Liver (tissue), 9 donors: ENCODE measurements around the gene CD28. TPM values are rescaled to one million over a fixed set of nuclear protein-coding genes. Genes with fewer than 3 reads are reported as not detected.
A peak's percentile ranks its signal among the peaks of the same experiment; 100 is the strongest.

Experiments
- DNase-seq: peaks from one replicate; pipeline ENCODE4 v3.0.0-alpha.2; 2017; ENCODE audit warnings: low spot score
- H3K27ac ChIP-seq, 2 donors: one replicate each; pipeline ENCODE4 v1.7.0; 2013; ENCODE audit warnings: inconsistent platforms in 2 of 2, low read length in 2 of 2, control low read depth in 1 of 2, low read depth in 1 of 2, mild to moderate bottlenecking in 1 of 2
- H3K27me3 ChIP-seq, 4 donors: one replicate each; pipeline versions ENCODE4 v1.6.1 to v1.7.0; 2013; ENCODE audit warnings: low read length in 3 of 4, inconsistent platforms in 1 of 4, mild to moderate bottlenecking in 1 of 4, moderate library complexity in 1 of 4; ENCODE audit not compliant: control insufficient read depth in 4 of 4, insufficient read depth in 4 of 4
- H3K36me3 ChIP-seq, 4 donors: one replicate each; pipeline versions ENCODE4 v1.6.1 to v1.7.0; 2013; ENCODE audit warnings: low read length in 3 of 4, mild to moderate bottlenecking in 3 of 4, low read depth in 1 of 4, moderate library complexity in 1 of 4; ENCODE audit not compliant: control insufficient read depth in 4 of 4, insufficient read depth in 3 of 4
- H3K4me1 ChIP-seq, 4 donors: one replicate each; pipeline versions ENCODE4 v1.6.1 to v1.7.0; 2013; ENCODE audit warnings: low read length in 3 of 4, mild to moderate bottlenecking in 3 of 4, moderate library complexity in 1 of 4; ENCODE audit not compliant: control insufficient read depth in 4 of 4, insufficient read depth in 4 of 4
- H3K4me3 ChIP-seq, 3 donors: one replicate each; pipeline versions ENCODE4 v1.6.1 to v1.7.0; 2013; ENCODE audit warnings: low read length in 3 of 3, control low read depth in 1 of 3, low read depth in 1 of 3, mild to moderate bottlenecking in 1 of 3
- H3K9ac ChIP-seq, 2 donors: one replicate each; pipeline ENCODE4 v1.7.0; 2013; ENCODE audit warnings: low read length in 2 of 2, mild to moderate bottlenecking in 2 of 2, moderate library complexity in 2 of 2, control low read depth in 1 of 2, low read depth in 1 of 2
- H3K9me3 ChIP-seq, 4 donors: one replicate each; pipeline versions ENCODE4 v1.6.1 to v1.7.0; 2013; ENCODE audit warnings: low read length in 3 of 4; ENCODE audit not compliant: control insufficient read depth in 4 of 4
- EGR1 ChIP-seq, 2 donors: IDR thresholded peaks; 2 replicates each; pipeline ENCODE4 v1.6.1; 2016 to 2018; ENCODE audit warnings: antibody characterized with exemption in 2 of 2, low read depth in 2 of 2
- FOXA1 ChIP-seq: IDR thresholded peaks from 2 replicates; pipeline ENCODE4 v1.6.1; 2016; ENCODE audit warnings: antibody characterized with exemption
- FOXA2 ChIP-seq: IDR thresholded peaks from 2 replicates; pipeline ENCODE4 v1.6.1; 2016; ENCODE audit warnings: antibody characterized with exemption
- GABPA ChIP-seq, 2 donors: IDR thresholded peaks in 1 of 2; conservative IDR thresholded peaks in 1 of 2; 2 replicates each; pipeline ENCODE4 v1.6.1; 2016; ENCODE audit warnings: antibody characterized with exemption in 2 of 2, mild to moderate bottlenecking in 1 of 2, moderate library complexity in 1 of 2
- HNF4A ChIP-seq, 2 donors: conservative IDR thresholded peaks; 2 replicates each; pipeline ENCODE4 v1.6.1; 2016; ENCODE audit warnings: antibody characterized with exemption in 2 of 2, mild to moderate bottlenecking in 2 of 2
- HNF4G ChIP-seq: IDR thresholded peaks from 2 replicates; pipeline ENCODE4 v1.6.1; 2016; ENCODE audit warnings: antibody characterized with exemption
- JUND ChIP-seq, 2 donors: IDR thresholded peaks; 2 replicates each; pipeline ENCODE4 v1.6.1; 2016; ENCODE audit warnings: antibody characterized with exemption in 2 of 2
- MAX ChIP-seq: IDR thresholded peaks from 2 replicates; pipeline ENCODE4 v1.6.1; 2016; ENCODE audit warnings: antibody characterized with exemption
- NR2F2 ChIP-seq: IDR thresholded peaks from 2 replicates; pipeline ENCODE4 v1.6.1; 2016; ENCODE audit warnings: antibody characterized with exemption
- RAD21 ChIP-seq, 2 donors: IDR thresholded peaks; 2 replicates each; pipeline ENCODE4 v1.6.1; 2016; ENCODE audit warnings: antibody characterized with exemption in 2 of 2, mild to moderate bottlenecking in 2 of 2
- REST ChIP-seq: IDR thresholded peaks from 2 replicates; pipeline ENCODE4 v1.6.1; 2016; ENCODE audit warnings: antibody characterized with exemption, mild to moderate bottlenecking
- RXRA ChIP-seq, 2 donors: IDR thresholded peaks; 2 replicates each; pipeline ENCODE4 v1.6.1; 2017 to 2018; ENCODE audit warnings: antibody characterized with exemption in 2 of 2, mild to moderate bottlenecking in 1 of 2
- SP1 ChIP-seq: IDR thresholded peaks from 2 replicates; pipeline ENCODE4 v1.6.1; 2018; ENCODE audit warnings: antibody characterized with exemption, mild to moderate bottlenecking
- TAF1 ChIP-seq: conservative IDR thresholded peaks from 2 replicates; pipeline ENCODE4 v1.6.1; 2016; ENCODE audit warnings: antibody characterized with exemption, mild to moderate bottlenecking
- YY1 ChIP-seq: IDR thresholded peaks from 2 replicates; pipeline ENCODE4 v1.6.1; 2016; ENCODE audit warnings: antibody characterized with exemption, mild to moderate bottlenecking
- WGBS: extraction: QIAGEN DNeasy Blood & Tissue Kit; methylation state at CpG from one replicate; pipeline ENCODE4 v1.1.7; 2013; 5-methylcytosine and 5-hydroxymethylcytosine counted together
- polyA plus RNA-seq, 2 donors: library from polyadenylated mRNA; stranded (reverse) in 1 of 2; unstranded in 1 of 2; fragments of 200-250 nt in 1 of 2; fragments of >200 nt in 1 of 2; fragmentation: Nextera tagmentation in 1 of 2; extraction: Ambion mirVana in 1 of 2; gene quantifications; one replicate each; pipeline versions ENCODE4 v1.2.1 to v1.2.3, GENCODE V29; 2013 to 2015
- total RNA-seq, 2 donors: library from RNA; depleted of rRNA; stranded (reverse); fragments of >200 nt; gene quantifications; one replicate each; pipeline ENCODE4 v1.2.3, GENCODE V29; 2014
- TF ChIP-seq, protein P1 (sequence below): IDR thresholded peaks from 2 replicates; pipeline ENCODE4 v1.6.1; 2016; ENCODE audit warnings: antibody characterized with exemption
- TF ChIP-seq, protein P2 (sequence below): IDR thresholded peaks from 2 replicates; pipeline ENCODE4 v1.6.1; 2016; ENCODE audit warnings: antibody characterized with exemption
- TF ChIP-seq, protein P3 (sequence below): fragments of 150-350 bp; IDR thresholded peaks from 2 replicates; pipeline ENCODE4 v1.5.1; 2017; ENCODE audit warnings: improper control_type of control experiment, low read depth, low read length; ENCODE audit not compliant: missing input control
- donor health status: healthy.
- donor health status: healthy.
- donor health status: healthy.
- donor health status: healthy.
- donor health status: healthy.

Gene CD28
- total and polyA plus RNA-seq, 4 donors = 0.08 to 0.93 (median 0.33) TPM

DNA sequence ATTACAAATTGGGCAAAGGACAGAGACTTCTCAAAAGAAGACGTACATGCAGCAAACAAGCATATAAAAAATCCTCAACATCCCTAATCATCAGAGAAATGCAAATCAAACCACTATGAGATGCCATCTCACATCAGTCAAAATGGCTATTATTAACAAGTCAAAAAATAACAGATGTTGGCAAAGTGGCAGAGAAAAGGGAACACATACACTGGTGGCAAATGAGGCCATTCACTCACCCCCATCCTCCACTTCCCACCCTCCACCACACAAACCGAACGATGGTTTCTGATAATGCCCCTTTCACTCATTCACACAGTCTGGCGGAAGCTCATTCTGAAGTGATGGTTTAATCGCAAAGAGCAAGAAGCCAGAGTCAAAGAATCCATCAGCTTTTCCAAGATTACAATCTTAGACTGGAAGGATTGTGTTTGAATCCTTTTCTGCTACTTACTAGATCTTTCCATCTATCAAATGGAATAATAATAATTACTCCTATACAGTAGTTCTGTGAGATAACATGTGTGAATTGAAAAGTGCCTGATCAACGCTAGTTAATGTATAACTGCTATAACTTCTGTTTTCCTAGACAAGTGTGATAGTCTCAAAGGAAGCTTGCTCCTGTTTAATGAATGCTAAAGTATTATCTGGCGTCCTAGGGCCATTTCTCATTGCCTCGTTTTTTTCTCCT, 16.9 kb upstream of the CD28 start:
- TF ChIP-seq GABPA (IDR thresholded peaks at IDR 0.05 in 1 of 2, conservative IDR thresholded peaks at IDR 0.05 in 1 of 2) (no peak), HNF4A (conservative IDR thresholded peaks at IDR 0.05) (no peak), SP1 (no peak), JUND (IDR thresholded peaks at IDR 0.05) (no peak), HNF4G (no peak), NR2F2 (no peak)
- WGBS = 78% methylated on average over 8 of the region's 8 CpGs
- Histone ChIP-seq H3K4me3 (no peak overlapping the region), H3K36me3 (no peaks in the 10 kb centered on the region), H3K4me1 (peaks cover 0 to 27% (median 9%) of the 10 kb centered on the region in 4 donors), H3K27me3 (no peaks in the 10 kb centered on the region), H3K9ac (no peak overlapping the region), H3K27ac (no peak overlapping the region), H3K9me3 (no peaks in the 10 kb centered on the region)
- DNase-seq = no peak

GRCh38 chr2:203690117-203690431, 16.4 kb upstream of the CD28 start:
- Histone ChIP-seq H3K9me3 (no peaks in the 10 kb centered on the region), H3K27ac (no peak overlapping the region), H3K36me3 (no peaks in the 10 kb centered on the region), H3K4me3 (no peak overlapping the region), H3K9ac (no peak overlapping the region), H3K4me1 (peaks cover 0 to 27% (median 9%) of the 10 kb centered on the region in 4 donors), H3K27me3 (no peaks in the 10 kb centered on the region)
- 94% methylated on average over 4 of the region's 4 CpGs for WGBS
- no peak for DNase-seq
- TF ChIP-seq, protein P1, sequence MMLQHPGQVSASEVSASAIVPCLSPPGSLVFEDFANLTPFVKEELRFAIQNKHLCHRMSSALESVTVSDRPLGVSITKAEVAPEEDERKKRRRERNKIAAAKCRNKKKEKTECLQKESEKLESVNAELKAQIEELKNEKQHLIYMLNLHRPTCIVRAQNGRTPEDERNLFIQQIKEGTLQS = no peak
- TF ChIP-seq FOXA2 (no peak), RXRA (IDR thresholded peaks at IDR 0.05) (no peak), FOXA1 (no peak)

DNA sequence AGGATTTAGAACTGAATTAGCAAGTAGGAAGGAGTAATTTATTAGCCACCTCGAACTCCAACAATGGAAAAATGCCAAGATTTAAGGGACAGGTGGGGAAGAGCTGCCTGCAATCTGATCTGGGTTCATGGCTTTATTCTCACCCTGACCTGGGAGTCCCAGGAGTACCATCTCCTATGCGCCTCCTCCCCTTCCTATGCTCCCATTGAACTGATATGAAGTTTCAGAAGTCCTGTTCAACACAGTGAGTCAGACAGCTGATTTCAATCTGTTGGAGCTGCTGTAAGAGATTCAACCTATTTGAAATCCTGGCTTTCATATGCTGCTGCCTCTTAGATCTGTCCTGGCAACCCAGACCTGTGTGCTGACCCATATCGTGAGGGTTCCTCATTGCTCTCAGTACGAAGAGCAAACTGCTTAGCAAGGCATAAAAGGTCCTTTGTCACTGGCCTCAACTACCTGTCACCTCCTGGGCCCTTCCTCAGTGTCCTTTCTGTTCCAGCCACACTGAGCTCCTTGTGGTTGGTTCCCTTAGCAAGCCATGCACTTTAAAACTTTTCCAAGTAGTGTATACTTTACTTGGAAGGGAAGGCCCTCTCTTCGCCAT, 15.9 kb upstream of the CD28 start:
- Histone ChIP-seq H3K9me3 (no peaks in the 10 kb centered on the region), H3K27me3 (no peaks in the 10 kb centered on the region), H3K4me1 (peaks cover 0 to 27% (median 9%) of the 10 kb centered on the region in 4 donors), H3K27ac (peak overlapping the region; percentile 0 to 62), H3K4me3 (no peak overlapping the region), H3K9ac (no peak overlapping the region), H3K36me3 (no peaks in the 10 kb centered on the region)
- DNase-seq = no peak
- TF ChIP-seq YY1 (no peak), TAF1 (no peak), JUND (IDR thresholded peaks at IDR 0.05) (no peak), HNF4G (no peak), MAX (no peak), REST (no peak), HNF4A (conservative IDR thresholded peaks at IDR 0.05) (no peak), EGR1 (IDR thresholded peaks at IDR 0.05; ENCODE audit: low read depth in 2 of 2) (no peak), FOXA2 (no peak), RAD21 (IDR thresholded peaks at IDR 0.05) (no peak), RXRA (IDR thresholded peaks at IDR 0.05) (no peak), NR2F2 (no peak), GABPA (IDR thresholded peaks at IDR 0.05 in 1 of 2, conservative IDR thresholded peaks at IDR 0.05 in 1 of 2) (no peak), SP1 (no peak)
- TF ChIP-seq, protein P2, sequence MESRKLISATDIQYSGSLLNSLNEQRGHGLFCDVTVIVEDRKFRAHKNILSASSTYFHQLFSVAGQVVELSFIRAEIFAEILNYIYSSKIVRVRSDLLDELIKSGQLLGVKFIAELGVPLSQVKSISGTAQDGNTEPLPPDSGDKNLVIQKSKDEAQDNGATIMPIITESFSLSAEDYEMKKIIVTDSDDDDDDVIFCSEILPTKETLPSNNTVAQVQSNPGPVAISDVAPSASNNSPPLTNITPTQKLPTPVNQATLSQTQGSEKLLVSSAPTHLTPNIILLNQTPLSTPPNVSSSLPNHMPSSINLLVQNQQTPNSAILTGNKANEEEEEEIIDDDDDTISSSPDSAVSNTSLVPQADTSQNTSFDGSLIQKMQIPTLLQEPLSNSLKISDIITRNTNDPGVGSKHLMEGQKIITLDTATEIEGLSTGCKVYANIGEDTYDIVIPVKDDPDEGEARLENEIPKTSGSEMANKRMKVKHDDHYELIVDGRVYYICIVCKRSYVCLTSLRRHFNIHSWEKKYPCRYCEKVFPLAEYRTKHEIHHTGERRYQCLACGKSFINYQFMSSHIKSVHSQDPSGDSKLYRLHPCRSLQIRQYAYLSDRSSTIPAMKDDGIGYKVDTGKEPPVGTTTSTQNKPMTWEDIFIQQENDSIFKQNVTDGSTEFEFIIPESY = no peak
- TF ChIP-seq, protein P3, sequence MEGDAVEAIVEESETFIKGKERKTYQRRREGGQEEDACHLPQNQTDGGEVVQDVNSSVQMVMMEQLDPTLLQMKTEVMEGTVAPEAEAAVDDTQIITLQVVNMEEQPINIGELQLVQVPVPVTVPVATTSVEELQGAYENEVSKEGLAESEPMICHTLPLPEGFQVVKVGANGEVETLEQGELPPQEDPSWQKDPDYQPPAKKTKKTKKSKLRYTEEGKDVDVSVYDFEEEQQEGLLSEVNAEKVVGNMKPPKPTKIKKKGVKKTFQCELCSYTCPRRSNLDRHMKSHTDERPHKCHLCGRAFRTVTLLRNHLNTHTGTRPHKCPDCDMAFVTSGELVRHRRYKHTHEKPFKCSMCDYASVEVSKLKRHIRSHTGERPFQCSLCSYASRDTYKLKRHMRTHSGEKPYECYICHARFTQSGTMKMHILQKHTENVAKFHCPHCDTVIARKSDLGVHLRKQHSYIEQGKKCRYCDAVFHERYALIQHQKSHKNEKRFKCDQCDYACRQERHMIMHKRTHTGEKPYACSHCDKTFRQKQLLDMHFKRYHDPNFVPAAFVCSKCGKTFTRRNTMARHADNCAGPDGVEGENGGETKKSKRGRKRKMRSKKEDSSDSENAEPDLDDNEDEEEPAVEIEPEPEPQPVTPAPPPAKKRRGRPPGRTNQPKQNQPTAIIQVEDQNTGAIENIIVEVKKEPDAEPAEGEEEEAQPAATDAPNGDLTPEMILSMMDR = no peak
- 82% methylated on average over 5 of the region's 5 CpGs for WGBS
